CD14-positive monocyte (primary cell): Measurements from ENCODE around the gene CHD6. TPM values are rescaled to one million over a fixed set of nuclear protein-coding genes. Genes with fewer than 3 reads are reported as not detected.

Source experiments
- DNase-seq, 3 donors: peaks; one replicate each; pipeline ENCODE4 v3.0.0-alpha.2; 2011 to 2022
- H2AFZ ChIP-seq: 2 replicates; pipeline ENCODE4 v1.6.0; 2012; ENCODE audit warnings: mild to moderate bottlenecking, low read depth, low read length, inconsistent platforms; ENCODE audit not compliant: insufficient read depth, poor library complexity, severe bottlenecking
- H3K27ac ChIP-seq, 2 donors: 1 replicate in 1 of 2; 2 replicates in 1 of 2; pipeline ENCODE4 v1.5.1; 2012 to 2013; ENCODE audit warnings: low read length in 2 of 2, control low read depth in 1 of 2, inconsistent platforms in 1 of 2, low read depth in 1 of 2, mild to moderate bottlenecking in 1 of 2
- H3K27me3 ChIP-seq, 2 donors: one replicate each; pipeline versions ENCODE4 v1.6.0 to v1.6.1; 2011 to 2013; ENCODE audit warnings: low read length in 2 of 2; ENCODE audit not compliant: control insufficient read depth in 2 of 2, insufficient read depth in 2 of 2
- H3K36me3 ChIP-seq, 2 donors: replicated peaks in 1 of 2; 1 replicate in 1 of 2; 2 replicates in 1 of 2; pipeline versions ENCODE4 v1.5.1 to v1.6.1; 2012 to 2013; ENCODE audit warnings: low read length in 2 of 2, control low read depth in 1 of 2, inconsistent platforms in 1 of 2, mild to moderate bottlenecking in 1 of 2; ENCODE audit not compliant: insufficient read depth in 2 of 2, control insufficient read depth in 1 of 2
- H3K4me1 ChIP-seq, 2 donors: 1 replicate in 1 of 2; 2 replicates in 1 of 2; pipeline versions ENCODE4 v1.5.1 to v1.6.1; 2012 to 2013; ENCODE audit warnings: low read length in 2 of 2, control low read depth in 1 of 2, inconsistent platforms in 1 of 2, mild to moderate bottlenecking in 1 of 2, moderate library complexity in 1 of 2; ENCODE audit not compliant: insufficient read depth in 2 of 2, control insufficient read depth in 1 of 2
- H3K4me2 ChIP-seq: replicated peaks from 2 replicates; pipeline ENCODE3; 2012; ENCODE audit warnings: low read length, moderate library complexity, mild to moderate bottlenecking; ENCODE audit not compliant: poor library complexity, severe bottlenecking; ENCODE audit errors: extremely low read depth
- H3K4me3 ChIP-seq, 3 experiments: fragments of 200-600 bp in 1 of 3; sonication (generic) in 1 of 3; replicated peaks in 1 of 3; 1 replicate in 2 of 3; 2 replicates in 1 of 3; pipeline ENCODE4 v1.5.1; 2011 to 2013; ENCODE audit warnings: low read length in 3 of 3, mild to moderate bottlenecking in 3 of 3, control low read depth in 2 of 3, low read depth in 2 of 3, inconsistent platforms in 1 of 3, moderate library complexity in 1 of 3
- H3K79me2 ChIP-seq: 2 replicates; pipeline ENCODE4 v1.6.0; 2012; ENCODE audit warnings: mild to moderate bottlenecking, control low read depth, inconsistent platforms, low read length, moderate library complexity; ENCODE audit not compliant: insufficient read depth
- H3K9ac ChIP-seq: 2 replicates; pipeline ENCODE4 v1.6.0; 2017; ENCODE audit warnings: low read length, mild to moderate bottlenecking; ENCODE audit not compliant: insufficient read depth, poor library complexity, severe bottlenecking
- H3K9me3 ChIP-seq, 2 donors: replicated peaks in 1 of 2; 1 replicate in 1 of 2; 2 replicates in 1 of 2; pipeline versions ENCODE4 v1.5.1 to v1.6.1; 2012 to 2013; ENCODE audit warnings: low read length in 2 of 2, control low read depth in 1 of 2; ENCODE audit not compliant: control insufficient read depth in 1 of 2, insufficient read depth in 1 of 2
- H4K20me1 ChIP-seq: 2 replicates; pipeline ENCODE4 v1.6.0; 2012; ENCODE audit warnings: mild to moderate bottlenecking, low read length, control low read depth, moderate library complexity; ENCODE audit not compliant: insufficient read depth
- H3K27ac Mint-ChIP-seq, 7 donors: one replicate each; pipeline ENCODE4 v1.8.0; 2020; ENCODE audit warnings: mild to moderate bottlenecking in 7 of 7, mixed read lengths in 7 of 7, moderate library complexity in 6 of 7, inconsistent platforms in 2 of 7
- H3K27me3 Mint-ChIP-seq, 3 donors: one replicate each; pipeline ENCODE4 v1.8.0; 2021 to 2022; ENCODE audit warnings: low read depth in 3 of 3, mild to moderate bottlenecking in 3 of 3, mixed read lengths in 3 of 3, moderate library complexity in 3 of 3, inconsistent platforms in 1 of 3
- H3K36me3 Mint-ChIP-seq, 2 donors: one replicate each; pipeline ENCODE4 v1.8.0; 2020; ENCODE audit warnings: mixed read lengths in 2 of 2, inconsistent platforms in 1 of 2, mild to moderate bottlenecking in 1 of 2
- H3K4me1 Mint-ChIP-seq: one replicate; pipeline ENCODE4 v1.8.0; 2020; ENCODE audit warnings: mild to moderate bottlenecking, mixed read lengths
- H3K4me3 Mint-ChIP-seq, 2 donors: one replicate each; pipeline ENCODE4 v1.8.0; 2020; ENCODE audit warnings: mild to moderate bottlenecking in 2 of 2, mixed read lengths in 2 of 2, moderate library complexity in 1 of 2
- H3K9me3 Mint-ChIP-seq, 7 donors: one replicate each; pipeline ENCODE4 v1.8.0; 2020 to 2022; ENCODE audit warnings: mixed read lengths in 7 of 7, mild to moderate bottlenecking in 6 of 7, moderate library complexity in 6 of 7, inconsistent platforms in 2 of 7
- WGBS: methylation state at CpG from one replicate; pipeline ENCODE4 v1.1.5; 2013; ENCODE audit warnings: missing lambda C conversion rate; ENCODE audit not compliant: insufficient coverage; 5-methylcytosine and 5-hydroxymethylcytosine counted together
- intact Hi-C, 2 donors: fragments of 100-400 bp; cut with micrococcal nuclease; formaldehyde crosslinking; loops; one replicate each; pipeline versions ENCODE4 v1.15.0 to v1.15.1; 2023
- polyA plus RNA-seq, 3 donors: library from polyadenylated mRNA; depleted of rRNA in 1 of 3; unstranded in 2 of 3; stranded (reverse) in 1 of 3; fragments of 300-500 nt in 2 of 3; fragments of >200 nt in 1 of 3; fragmentation: Illumina TruSeq in 2 of 3; gene quantifications; 1 replicate in 2 of 3; 2 replicates in 1 of 3; pipeline ENCODE4 v1.2.3, GENCODE V29; 2012 to 2021
- TF ChIP-seq, protein P1 (sequence below): fragments of 200-600 bp; IDR thresholded peaks from one replicate; pipeline ENCODE4 v1.8.0; 2022; ENCODE audit warnings: antibody characterized with exemption, mild to moderate bottlenecking

The CHD6 gene
- polyA plus RNA-seq, 3 donors: 12.9 to 19.6 (median 13.0) TPM

DNA sequence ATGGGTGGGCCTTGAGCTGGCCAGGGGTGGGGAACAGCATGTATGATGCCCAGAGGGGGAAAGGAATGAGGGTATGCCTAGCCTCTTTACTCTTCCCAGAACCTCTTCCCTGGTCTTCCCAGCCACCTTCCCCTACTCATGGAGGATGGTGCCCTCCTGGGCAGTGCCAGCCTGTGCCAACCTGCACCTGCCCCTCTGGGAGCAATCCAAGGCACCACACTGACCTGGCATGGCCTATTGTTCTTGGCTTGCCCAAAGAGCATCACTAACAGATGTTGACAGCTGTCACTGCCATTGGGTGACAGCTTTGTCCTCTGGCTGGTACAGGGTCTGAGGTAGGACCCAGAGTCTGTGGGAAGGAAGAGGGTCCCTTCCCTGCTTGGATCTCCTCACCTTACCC lies 264.6 kb downstream of the CHD6 start:
- Mint-ChIP-seq H3K36me3 (no peaks in the 10 kb centered on the region), H3K27me3 (peaks cover 6 to 25% (median 23%) of the 10 kb centered on the region in 3 donors)
- TF ChIP-seq, protein P1, sequence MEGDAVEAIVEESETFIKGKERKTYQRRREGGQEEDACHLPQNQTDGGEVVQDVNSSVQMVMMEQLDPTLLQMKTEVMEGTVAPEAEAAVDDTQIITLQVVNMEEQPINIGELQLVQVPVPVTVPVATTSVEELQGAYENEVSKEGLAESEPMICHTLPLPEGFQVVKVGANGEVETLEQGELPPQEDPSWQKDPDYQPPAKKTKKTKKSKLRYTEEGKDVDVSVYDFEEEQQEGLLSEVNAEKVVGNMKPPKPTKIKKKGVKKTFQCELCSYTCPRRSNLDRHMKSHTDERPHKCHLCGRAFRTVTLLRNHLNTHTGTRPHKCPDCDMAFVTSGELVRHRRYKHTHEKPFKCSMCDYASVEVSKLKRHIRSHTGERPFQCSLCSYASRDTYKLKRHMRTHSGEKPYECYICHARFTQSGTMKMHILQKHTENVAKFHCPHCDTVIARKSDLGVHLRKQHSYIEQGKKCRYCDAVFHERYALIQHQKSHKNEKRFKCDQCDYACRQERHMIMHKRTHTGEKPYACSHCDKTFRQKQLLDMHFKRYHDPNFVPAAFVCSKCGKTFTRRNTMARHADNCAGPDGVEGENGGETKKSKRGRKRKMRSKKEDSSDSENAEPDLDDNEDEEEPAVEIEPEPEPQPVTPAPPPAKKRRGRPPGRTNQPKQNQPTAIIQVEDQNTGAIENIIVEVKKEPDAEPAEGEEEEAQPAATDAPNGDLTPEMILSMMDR: no peak

DNA sequence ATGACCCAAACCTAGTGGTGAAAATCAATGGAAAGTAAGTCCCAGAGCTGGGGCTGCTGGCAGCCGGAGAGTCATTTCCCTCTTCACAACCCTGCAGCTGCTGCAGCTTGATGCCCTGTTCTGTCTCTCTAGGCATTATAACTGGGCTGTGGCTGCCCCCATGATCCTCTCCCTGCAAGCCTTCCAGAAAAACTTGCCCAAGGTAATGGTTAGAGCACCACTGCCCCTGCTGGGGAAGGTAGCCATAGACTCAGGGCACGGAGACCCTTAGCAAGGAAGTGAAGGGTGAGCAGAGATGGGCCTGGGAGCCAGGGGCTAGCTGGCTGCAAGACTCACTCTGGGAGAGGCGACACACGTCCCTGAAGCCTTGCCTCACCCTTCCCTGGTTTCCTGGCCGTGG lies 265.5 kb downstream of the CHD6 start:
- no peaks in the 10 kb centered on the region for H4K20me1 ChIP-seq
- no peak overlapping the region for H2AFZ ChIP-seq
- no peak overlapping the region for H3K4me2 ChIP-seq
- WGBS: 72% methylated on average over 4 of the region's 5 CpGs
- Mint-ChIP-seq H3K27ac (no peak overlapping the region), H3K4me3 (no peak overlapping the region), H3K4me1 (peaks cover 6% of the 10 kb centered on the region), H3K27me3 (peaks cover 9 to 27% (median 24%) of the 10 kb centered on the region in 3 donors), H3K36me3 (no peaks in the 10 kb centered on the region), H3K9me3 (peaks cover 0 to 4% (median 0%) of the 10 kb centered on the region in 7 donors)
- no peaks in the 10 kb centered on the region for H3K36me3 ChIP-seq
- intact Hi-C loops: no loop called here
- no peaks in the 10 kb centered on the region for H3K79me2 ChIP-seq
- no peaks in the 10 kb centered on the region for H3K9me3 ChIP-seq
- no peaks in the 10 kb centered on the region for H3K27me3 ChIP-seq
- no peak overlapping the region for H3K4me3 ChIP-seq
- no peak overlapping the region for H3K9ac ChIP-seq
- H3K4me1 ChIP-seq: no peaks in the 10 kb centered on the region
- DNase-seq: no peak
- H3K27ac ChIP-seq: no peak overlapping the region
- TF ChIP-seq, protein P1: no peak

More for the DNA sequence above, 264.6 kb downstream of the CHD6 start:
- no peaks in the 10 kb centered on the region for H3K79me2 ChIP-seq
- H3K4me3 ChIP-seq: no peak overlapping the region
- Mint-ChIP-seq H3K9me3 (peaks cover 0 to 4% (median 0%) of the 10 kb centered on the region in 7 donors), H3K27ac (no peak overlapping the region), H3K4me3 (no peak overlapping the region), H3K4me1 (peaks cover 6% of the 10 kb centered on the region)
- no peak for DNase-seq
- no peaks in the 10 kb centered on the region for H3K9me3 ChIP-seq
- H3K4me1 ChIP-seq: no peaks in the 10 kb centered on the region
- no peaks in the 10 kb centered on the region for H4K20me1 ChIP-seq
- no peak overlapping the region for H3K4me2 ChIP-seq
- no peaks in the 10 kb centered on the region for H3K36me3 ChIP-seq
- H3K27me3 ChIP-seq: no peaks in the 10 kb centered on the region
- no peak overlapping the region for H3K9ac ChIP-seq
- H3K27ac ChIP-seq: no peak overlapping the region
- intact Hi-C loops: no loop called here
- no peak overlapping the region for H2AFZ ChIP-seq
